HepG2 (cell line): ENCODE results near the gene KRTAP10-4. TPM values are rescaled to one million over a fixed set of nuclear protein-coding genes. Genes with fewer than 3 reads are reported as not detected.

ENCODE experiments used
- DDIT3 ChIP-seq: sonication (generic); formaldehyde crosslinking; IDR thresholded peaks from 2 replicates; pipeline ENCODE4 v1.4.0; 2020; ENCODE audit warnings: mild to moderate bottlenecking, missing genetic modification reagents
- KLF15 ChIP-seq: sonication (generic); formaldehyde crosslinking; IDR thresholded peaks from 2 replicates; pipeline ENCODE4 v1.8.1; 2023; ENCODE audit warnings: borderline replicate concordance, mild to moderate bottlenecking, inconsistent platforms, missing genetic modification reagents, mixed read lengths
- MTERF4 ChIP-seq: sonication (generic); formaldehyde crosslinking; IDR thresholded peaks from 2 replicates; pipeline ENCODE4 v1.8.0; 2023; ENCODE audit warnings: mild to moderate bottlenecking, missing genetic modification reagents
- NR2C2 ChIP-seq: sonication (generic); formaldehyde crosslinking; IDR thresholded peaks from 2 replicates; pipeline ENCODE4 v1.4.0; 2020; ENCODE audit warnings: missing genetic modification reagents, mild to moderate bottlenecking, moderate library complexity, borderline replicate concordance
- NR2F2 ChIP-seq: IDR thresholded peaks from 2 replicates; pipeline ENCODE4 v1.6.1; 2012; ENCODE audit warnings: low read depth, inconsistent platforms, borderline replicate concordance
- POGZ ChIP-seq: sonication (generic); formaldehyde crosslinking; IDR thresholded peaks from 2 replicates; pipeline ENCODE4 v1.4.0; 2020; ENCODE audit warnings: mild to moderate bottlenecking, missing genetic modification reagents
- RERE ChIP-seq: IDR thresholded peaks from 2 replicates; pipeline ENCODE4 v1.6.1; 2016; ENCODE audit warnings: low read depth, missing genetic modification reagents, missing compliant biosample characterization
- SRSF4 ChIP-seq: fragments of 200-400 bp; formaldehyde crosslinking; IDR thresholded peaks from one replicate; pipeline ENCODE4 v1.6.1; 2018; ENCODE audit warnings: mild to moderate bottlenecking, low read depth, low read length, moderate library complexity; ENCODE audit not compliant: poor library complexity, severe bottlenecking
- ZBTB1 ChIP-seq: sonication (generic); formaldehyde crosslinking; IDR thresholded peaks from 2 replicates; pipeline ENCODE4 v1.4.0; 2020; ENCODE audit warnings: missing genetic modification reagents, borderline replicate concordance
- ZNF138 ChIP-seq: sonication (generic); formaldehyde crosslinking; IDR thresholded peaks from 2 replicates; pipeline ENCODE4 v1.5.0; 2020; ENCODE audit warnings: mild to moderate bottlenecking, low read depth, missing genetic modification reagents
- ZNF143 ChIP-seq: sonication (generic); formaldehyde crosslinking; IDR thresholded peaks from 2 replicates; pipeline ENCODE4 v1.4.0; 2020; ENCODE audit warnings: missing genetic modification reagents
- ZNF30 ChIP-seq: sonication (generic); formaldehyde crosslinking; IDR thresholded peaks from 2 replicates; pipeline ENCODE4 v1.5.0; 2020; ENCODE audit warnings: mild to moderate bottlenecking, missing genetic modification reagents
- ZNF629 ChIP-seq: sonication (generic); formaldehyde crosslinking; conservative IDR thresholded peaks from 2 replicates; pipeline ENCODE4 v1.5.0; 2020; ENCODE audit warnings: missing genetic modification reagents
- ZNF768 ChIP-seq: sonication (generic); formaldehyde crosslinking; IDR thresholded peaks from 2 replicates; pipeline ENCODE4 v1.4.0; 2020; ENCODE audit warnings: missing genetic modification reagents
- ZSCAN21 ChIP-seq: sonication (generic); formaldehyde crosslinking; IDR thresholded peaks from 2 replicates; pipeline ENCODE4 v1.8.0; 2022; ENCODE audit warnings: mild to moderate bottlenecking, missing genetic modification reagents, moderate library complexity, borderline replicate concordance
- polyA plus RNA-seq, 8 experiments: library from polyadenylated mRNA; depleted of rRNA in 3 of 8; stranded (reverse) in 7 of 8; unstranded in 1 of 8; fragments of >200 nt; fragmentation: Illumina TruSeq in 4 of 8; extraction: Trizol in 4 of 8; gene quantifications; 2 replicates each; pipeline versions ENCODE4 v1.2.1 to v1.2.3, GENCODE V29; 2011 to 2016; ENCODE audit warnings: low read depth in 4 of 8, missing spikeins in 1 of 8, mixed read lengths in 1 of 8; ENCODE audit not compliant: insufficient read depth in 1 of 8
- total RNA-seq, 5 experiments: library from RNA; depleted of rRNA; stranded (reverse); fragments of >200 nt; fragmentation: Illumina TruSeq; extraction: Trizol; gene quantifications; 2 replicates each; pipeline ENCODE4 v1.2.3, GENCODE V29; 2016; ENCODE audit warnings: low read depth in 1 of 5
- TF ChIP-seq, protein P1 (sequence below): sonication (generic); formaldehyde crosslinking; IDR thresholded peaks from 2 replicates; pipeline ENCODE4 v1.8.1; 2023; ENCODE audit warnings: mild to moderate bottlenecking, missing genetic modification reagents
- TF ChIP-seq, protein P2 (sequence below): sonication (generic); formaldehyde crosslinking; IDR thresholded peaks from 2 replicates; pipeline ENCODE4 v1.8.0; 2022; ENCODE audit warnings: mild to moderate bottlenecking, missing genetic modification reagents; ENCODE audit not compliant: insufficient replicate concordance

KRTAP10-4 gene
- total and polyA plus RNA-seq, 2 of the 13 experiments (the other 11 are each of a cell fraction or from before 2014, with no cell fraction given) = not detected

DNA sequence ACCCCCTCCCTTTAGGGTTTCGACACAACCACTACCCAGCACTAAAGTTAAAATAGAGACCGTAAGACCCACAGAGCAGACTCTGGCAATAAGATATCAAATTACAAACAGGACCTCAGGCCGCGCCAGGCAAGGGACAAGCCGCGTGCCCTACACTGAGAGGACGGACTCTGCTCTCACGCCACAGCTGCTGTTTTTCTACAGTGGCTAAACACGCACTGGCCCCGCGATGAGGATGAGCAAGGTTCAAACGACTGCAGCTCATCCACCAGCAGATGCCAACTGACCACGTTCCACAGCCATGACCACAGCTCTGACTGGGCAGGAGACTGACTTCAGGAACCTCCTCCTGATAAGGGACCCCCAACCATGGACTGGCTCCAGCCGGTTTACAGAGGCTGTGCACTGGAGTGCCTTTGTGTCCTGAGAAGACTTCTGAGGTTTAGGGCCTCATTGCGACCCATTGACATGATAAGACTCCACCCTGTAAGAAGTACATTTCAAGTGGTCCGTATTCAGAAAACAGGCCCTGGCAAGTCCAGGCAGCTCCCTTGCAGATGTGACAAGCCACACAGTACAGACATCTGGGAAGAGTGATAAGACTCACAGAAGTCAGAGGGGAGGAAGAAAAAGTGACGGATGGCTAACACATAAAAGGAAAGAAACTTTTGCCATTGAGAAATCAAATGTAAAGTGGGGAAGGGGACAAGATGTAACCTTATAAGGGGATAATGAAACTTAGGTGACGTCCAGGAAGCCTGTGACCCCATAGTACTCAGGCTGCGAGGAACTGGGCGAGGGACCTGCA, 20.3 kb downstream of the KRTAP10-4 start (continued):
- no peak for TF ChIP-seq ZNF30
- TF ChIP-seq RERE (CRISPR knock-in tag) = no peak
- TF ChIP-seq MTERF4 = peak; percentile 77; the same call in 1 of the 2 replicates
- peak; percentile 71 for TF ChIP-seq ZSCAN21 (CRISPR knock-in tag)
- no peak for TF ChIP-seq ZNF143 (CRISPR knock-in tag)
- no peak for TF ChIP-seq ZNF768 (CRISPR knock-in tag)
- TF ChIP-seq, protein P1, sequence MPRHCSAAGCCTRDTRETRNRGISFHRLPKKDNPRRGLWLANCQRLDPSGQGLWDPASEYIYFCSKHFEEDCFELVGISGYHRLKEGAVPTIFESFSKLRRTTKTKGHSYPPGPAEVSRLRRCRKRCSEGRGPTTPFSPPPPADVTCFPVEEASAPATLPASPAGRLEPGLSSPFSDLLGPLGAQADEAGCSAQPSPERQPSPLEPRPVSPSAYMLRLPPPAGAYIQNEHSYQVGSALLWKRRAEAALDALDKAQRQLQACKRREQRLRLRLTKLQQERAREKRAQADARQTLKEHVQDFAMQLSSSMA (CRISPR knock-in tag) = no peak
- no peak for TF ChIP-seq NR2C2
- TF ChIP-seq ZNF138 (CRISPR knock-in tag) = no peak
- no peak for TF ChIP-seq KLF15 (CRISPR knock-in tag)
- TF ChIP-seq SRSF4 = no peak
- no peak for TF ChIP-seq ZBTB1 (CRISPR knock-in tag)
- TF ChIP-seq, protein P2, sequence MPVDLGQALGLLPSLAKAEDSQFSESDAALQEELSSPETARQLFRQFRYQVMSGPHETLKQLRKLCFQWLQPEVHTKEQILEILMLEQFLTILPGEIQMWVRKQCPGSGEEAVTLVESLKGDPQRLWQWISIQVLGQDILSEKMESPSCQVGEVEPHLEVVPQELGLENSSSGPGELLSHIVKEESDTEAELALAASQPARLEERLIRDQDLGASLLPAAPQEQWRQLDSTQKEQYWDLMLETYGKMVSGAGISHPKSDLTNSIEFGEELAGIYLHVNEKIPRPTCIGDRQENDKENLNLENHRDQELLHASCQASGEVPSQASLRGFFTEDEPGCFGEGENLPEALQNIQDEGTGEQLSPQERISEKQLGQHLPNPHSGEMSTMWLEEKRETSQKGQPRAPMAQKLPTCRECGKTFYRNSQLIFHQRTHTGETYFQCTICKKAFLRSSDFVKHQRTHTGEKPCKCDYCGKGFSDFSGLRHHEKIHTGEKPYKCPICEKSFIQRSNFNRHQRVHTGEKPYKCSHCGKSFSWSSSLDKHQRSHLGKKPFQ = peak; percentile 62
- TF ChIP-seq DDIT3 (CRISPR knock-in tag) = no peak
- no peak; the same call in 1 of the 2 replicates for TF ChIP-seq ZNF629 (CRISPR knock-in tag)
- peak; percentile 27; the same call in 1 of the 2 replicates for TF ChIP-seq POGZ
- no peak for TF ChIP-seq NR2F2
